Karpas-422 (cell line): ENCODE results near the gene SUPT3H. TPM values are rescaled to one million over a fixed set of nuclear protein-coding genes. Genes with fewer than 3 reads are reported as not detected.

Source experiments
- DNase-seq: peaks from one replicate; pipeline ENCODE4 v3.0.0-alpha.2; 2015
- H2AFZ ChIP-seq: fragments of 200-600 bp; sonication (generic); 2 replicates; pipeline ENCODE4 v1.6.1; 2014; ENCODE audit warnings: antibody characterized with exemption, low read length, mixed read lengths
- H3K27ac ChIP-seq: fragments of 200-600 bp; sonication (generic); 2 replicates; pipeline ENCODE4 v1.5.1; 2014; ENCODE audit warnings: mild to moderate bottlenecking, low read length, moderate library complexity
- H3K27me3 ChIP-seq: fragments of 200-600 bp; sonication (generic); 2 replicates; pipeline ENCODE4 v1.6.1; 2014; ENCODE audit warnings: low read length, mixed read lengths
- H3K36me3 ChIP-seq: fragments of 200-600 bp; sonication (generic); 2 replicates; pipeline ENCODE4 v1.6.1; 2014; ENCODE audit warnings: low read length, mixed read lengths; ENCODE audit not compliant: insufficient read depth
- H3K4me1 ChIP-seq: fragments of 200-600 bp; sonication (generic); 2 replicates; pipeline ENCODE4 v1.6.1; 2014; ENCODE audit warnings: mild to moderate bottlenecking, low read length, mixed read lengths
- H3K4me2 ChIP-seq: fragments of 200-600 bp; sonication (generic); 2 replicates; pipeline ENCODE4 v1.6.1; 2014; ENCODE audit warnings: low read length, low read depth, mild to moderate bottlenecking; ENCODE audit not compliant: poor library complexity, severe bottlenecking
- H3K4me3 ChIP-seq: fragments of 200-600 bp; sonication (generic); 2 replicates; pipeline ENCODE4 v1.5.1; 2014; ENCODE audit warnings: mild to moderate bottlenecking, antibody characterized with exemption, low read length, mixed read lengths
- H3K79me2 ChIP-seq: fragments of 200-600 bp; sonication (generic); 2 replicates; pipeline ENCODE4 v1.6.1; 2014; ENCODE audit warnings: mild to moderate bottlenecking, low read length, mixed read lengths
- H3K9ac ChIP-seq: fragments of 200-600 bp; sonication (generic); 2 replicates; pipeline ENCODE4 v1.6.0; 2014; ENCODE audit warnings: low read length
- H3K9me2 ChIP-seq: fragments of 200-600 bp; sonication (generic), shearing (Covaris generic); replicated peaks from 2 replicates; pipeline ENCODE4 v1.6.0; 2014; ENCODE audit warnings: mild to moderate bottlenecking, low read length, moderate library complexity; ENCODE audit not compliant: insufficient read depth
- H3K9me3 ChIP-seq: fragments of 300-700, 200-600 bp; sonication (generic); 2 replicates; pipeline ENCODE4 v1.6.1; 2014; ENCODE audit warnings: low read length, mixed read lengths
- H4K20me1 ChIP-seq: fragments of 200-600 bp; sonication (generic); 2 replicates; pipeline ENCODE4 v1.6.1; 2014; ENCODE audit warnings: mild to moderate bottlenecking, antibody characterized with exemption, low read length, low read depth; ENCODE audit not compliant: insufficient read depth
- total RNA-seq: library from RNA; depleted of rRNA; stranded (reverse); fragments of >200 nt; shearing (Covaris generic); gene quantifications from 2 replicates; pipeline ENCODE4 v1.2.3, GENCODE V29; 2014; ENCODE audit warnings: low replicate concordance

The SUPT3H gene
- total RNA-seq, 1 experiment from 2014 or later: 2.6 TPM

- no peaks in the 10 kb centered on the region for H3K79me2 ChIP-seq
- no peak for DNase-seq
- H3K4me3 ChIP-seq: no peak overlapping the region
- 0 out of 2 replicates have a peak, but pooled peaks cover 9% of the 10 kb centered on the region for H4K20me1 ChIP-seq
- H3K9ac ChIP-seq: no peak overlapping the region
- H3K27me3 ChIP-seq: no peaks in the 10 kb centered on the region; the same call in 1 of the 2 replicates
- no peaks in the 10 kb centered on the region for H3K9me2 ChIP-seq
- H3K4me2 ChIP-seq: no peak overlapping the region
- H3K9me3 ChIP-seq: no peaks in the 10 kb centered on the region
- no peaks in the 10 kb centered on the region for H3K36me3 ChIP-seq
- no peak overlapping the region for H2AFZ ChIP-seq
- H3K4me1 ChIP-seq: no peaks in the 10 kb centered on the region
- H3K27ac ChIP-seq: no peak overlapping the region
These were observed 13.3 kb downstream of the SUPT3H start for GRCh38 chr6:45364466-45364865.

GRCh38 chr6:45353654-45354053 lies 24.1 kb downstream of the SUPT3H start:
- no peaks in the 10 kb centered on the region for H3K79me2 ChIP-seq
- H3K27ac ChIP-seq: no peak overlapping the region
- no peaks in the 10 kb centered on the region for H3K36me3 ChIP-seq
- no peaks in the 10 kb centered on the region for H4K20me1 ChIP-seq
- no peaks in the 10 kb centered on the region for H3K27me3 ChIP-seq
- no peak overlapping the region for H3K4me3 ChIP-seq
- no peak overlapping the region for H3K9ac ChIP-seq
- DNase-seq: no peak
- H2AFZ ChIP-seq: no peak overlapping the region
- H3K9me3 ChIP-seq: no peaks in the 10 kb centered on the region
- H3K4me1 ChIP-seq: no peaks in the 10 kb centered on the region
- no peak overlapping the region for H3K4me2 ChIP-seq
- no peaks in the 10 kb centered on the region for H3K9me2 ChIP-seq

DNA sequence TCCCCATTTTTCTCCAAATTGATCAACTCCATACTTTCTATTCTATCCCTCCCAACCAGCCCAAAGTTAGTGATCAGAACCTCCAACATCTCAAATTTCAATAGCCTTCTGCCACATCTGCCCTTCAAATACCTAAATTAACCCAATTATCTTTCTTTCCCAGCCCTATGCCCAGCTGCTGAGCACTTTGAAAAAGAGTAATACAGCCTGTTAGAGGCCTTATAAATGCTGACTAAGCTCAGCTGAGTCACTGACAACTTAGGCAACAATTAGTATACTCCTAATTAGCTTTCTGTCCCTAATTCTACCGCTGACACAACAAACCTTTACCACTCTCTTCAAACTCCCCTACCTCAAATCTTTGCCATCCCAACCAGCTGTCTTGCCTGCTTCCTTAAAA lies 26.1 kb downstream of the SUPT3H start:
- Histone ChIP-seq H4K20me1 (no peaks in the 10 kb centered on the region), H3K4me3 (no peak overlapping the region), H3K9ac (no peak overlapping the region), H3K79me2 (no peaks in the 10 kb centered on the region), H2AFZ (no peak overlapping the region), H3K4me1 (no peaks in the 10 kb centered on the region), H3K9me3 (no peaks in the 10 kb centered on the region), H3K27me3 (no peaks in the 10 kb centered on the region), H3K4me2 (no peak overlapping the region), H3K9me2 (no peaks in the 10 kb centered on the region), H3K27ac (no peak overlapping the region), H3K36me3 (no peaks in the 10 kb centered on the region)
- no peak for DNase-seq

DNA sequence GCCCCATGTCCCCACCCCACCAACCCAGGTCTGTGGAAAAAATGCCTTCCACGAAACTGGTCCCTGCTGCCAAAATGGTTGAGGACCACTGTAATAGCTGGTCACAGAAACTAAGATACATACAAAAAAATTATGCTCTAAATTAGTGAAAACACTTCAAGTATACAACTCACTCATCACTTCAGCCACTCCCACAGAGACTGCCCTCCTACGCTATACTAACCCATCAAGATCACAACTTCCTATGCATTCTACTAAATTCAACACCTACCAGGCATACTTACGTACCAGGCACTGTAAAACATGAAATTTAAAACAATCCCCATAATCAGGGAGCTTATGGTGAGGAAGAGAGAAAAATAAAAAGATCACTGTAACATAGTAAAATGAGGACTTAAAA lies 26.7 kb downstream of the SUPT3H start:
- H3K27ac ChIP-seq: no peak overlapping the region
- H3K4me3 ChIP-seq: no peak overlapping the region
- no peaks in the 10 kb centered on the region for H3K36me3 ChIP-seq
- no peak overlapping the region for H2AFZ ChIP-seq
- no peaks in the 10 kb centered on the region for H3K9me3 ChIP-seq
- no peaks in the 10 kb centered on the region for H3K27me3 ChIP-seq
- DNase-seq: no peak
- no peaks in the 10 kb centered on the region for H3K79me2 ChIP-seq
- H4K20me1 ChIP-seq: no peaks in the 10 kb centered on the region
- H3K4me2 ChIP-seq: no peak overlapping the region
- H3K9ac ChIP-seq: no peak overlapping the region
- no peaks in the 10 kb centered on the region for H3K9me2 ChIP-seq
- no peaks in the 10 kb centered on the region for H3K4me1 ChIP-seq

GRCh38 chr6:45350186-45350710 lies 27.5 kb downstream of the SUPT3H start:
- Histone ChIP-seq H3K9me2 (no peaks in the 10 kb centered on the region), H3K27ac (no peak overlapping the region), H4K20me1 (no peaks in the 10 kb centered on the region), H3K36me3 (no peaks in the 10 kb centered on the region), H3K79me2 (no peaks in the 10 kb centered on the region), H3K4me2 (no peak overlapping the region), H3K4me3 (no peak overlapping the region), H3K9ac (no peak overlapping the region), H2AFZ (no peak overlapping the region), H3K4me1 (no peaks in the 10 kb centered on the region), H3K27me3 (no peaks in the 10 kb centered on the region), H3K9me3 (no peaks in the 10 kb centered on the region)
- no peak for DNase-seq

- Histone ChIP-seq H4K20me1 (no peaks in the 10 kb centered on the region), H3K9ac (no peak overlapping the region), H3K4me3 (no peak overlapping the region), H3K9me3 (no peaks in the 10 kb centered on the region), H3K36me3 (no peaks in the 10 kb centered on the region), H3K9me2 (no peaks in the 10 kb centered on the region), H3K79me2 (no peaks in the 10 kb centered on the region), H2AFZ (no peak overlapping the region), H3K4me1 (no peaks in the 10 kb centered on the region), H3K27me3 (no peaks in the 10 kb centered on the region), H3K4me2 (no peak overlapping the region), H3K27ac (no peak overlapping the region)
- no peak for DNase-seq
These were observed 32.8 kb downstream of the SUPT3H start for GRCh38 chr6:45344900-45345299.

GRCh38 chr6:45328523-45328922 lies 49.2 kb downstream of the SUPT3H start:
- Histone ChIP-seq H3K4me3 (no peak overlapping the region), H4K20me1 (no peaks in the 10 kb centered on the region), H3K9me3 (no peaks in the 10 kb centered on the region), H3K36me3 (no peaks in the 10 kb centered on the region), H3K4me1 (no peaks in the 10 kb centered on the region), H3K4me2 (no peak overlapping the region), H3K27ac (no peak overlapping the region), H3K9me2 (no peaks in the 10 kb centered on the region), H3K79me2 (no peaks in the 10 kb centered on the region), H3K9ac (no peak overlapping the region), H2AFZ (no peak overlapping the region), H3K27me3 (no peaks in the 10 kb centered on the region; the same call in 1 of the 2 replicates)
- DNase-seq: no peak

- Histone ChIP-seq H3K9me2 (no peaks in the 10 kb centered on the region), H3K27me3 (no peaks in the 10 kb centered on the region; the same call in 1 of the 2 replicates), H3K4me3 (no peak within 1 kb of the TSS), H3K36me3 (no peaks in the 10 kb centered on the region), H3K27ac (no peak within 1 kb of the TSS), H4K20me1 (no peaks in the 10 kb centered on the region), H3K79me2 (no peaks in the 10 kb centered on the region), H3K9me3 (no peaks in the 10 kb centered on the region), H3K4me1 (no peaks in the 10 kb centered on the region), H3K9ac (no peak within 1 kb of the TSS), H2AFZ (no peak within 1 kb of the TSS), H3K4me2 (no peak within 1 kb of the TSS)
- no peak for DNase-seq
These were observed 49.7 kb downstream of the SUPT3H start, which contains the start of gene RUNX2 for GRCh38 chr6:45327956-45328522. TSS of gene RUNX2 (plus strand) at chr6:45328330. CDS start at chr6:45328727, 397 bp downstream.
